PC-3 (cell line): ENCODE measurements around the gene NOTCH1.

Source experiments
- EZH2 ChIP-seq: fragments of 300-600 bp; sonication (generic); IDR thresholded peaks from one replicate; pipeline ENCODE4 v1.6.1; 2017; ENCODE audit warnings: antibody characterized with exemption, mild to moderate bottlenecking, low read length; ENCODE audit not compliant: unreplicated experiment
- TF ChIP-seq, protein P1 (sequence below): fragments of 300-600 bp; sonication (generic); conservative IDR thresholded peaks from 2 replicates; pipeline ENCODE4 v1.5.1; 2017; ENCODE audit warnings: antibody characterized with exemption, low read depth, mild to moderate bottlenecking, low read length

DNA sequence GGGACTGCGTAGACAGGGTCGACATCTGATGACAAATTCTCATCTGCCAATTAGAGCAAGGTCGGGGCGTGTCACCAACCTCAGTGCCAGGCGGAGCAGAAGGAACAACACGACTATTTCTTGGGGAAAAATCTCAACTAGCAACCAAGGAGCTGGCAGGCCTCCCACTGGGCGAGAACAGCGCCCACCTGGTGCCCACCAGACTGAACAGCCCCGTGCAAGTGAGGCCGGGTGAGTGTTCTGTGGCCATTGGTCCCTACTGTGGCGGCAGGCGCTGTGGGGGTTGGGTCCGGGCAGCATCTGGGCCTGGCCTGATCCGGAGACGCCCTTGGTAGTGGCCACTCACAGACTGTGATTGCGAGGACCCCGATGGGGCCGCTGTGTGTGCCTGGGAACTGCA, 11.5 kb downstream of the NOTCH1 start:
- TF ChIP-seq, protein P1, sequence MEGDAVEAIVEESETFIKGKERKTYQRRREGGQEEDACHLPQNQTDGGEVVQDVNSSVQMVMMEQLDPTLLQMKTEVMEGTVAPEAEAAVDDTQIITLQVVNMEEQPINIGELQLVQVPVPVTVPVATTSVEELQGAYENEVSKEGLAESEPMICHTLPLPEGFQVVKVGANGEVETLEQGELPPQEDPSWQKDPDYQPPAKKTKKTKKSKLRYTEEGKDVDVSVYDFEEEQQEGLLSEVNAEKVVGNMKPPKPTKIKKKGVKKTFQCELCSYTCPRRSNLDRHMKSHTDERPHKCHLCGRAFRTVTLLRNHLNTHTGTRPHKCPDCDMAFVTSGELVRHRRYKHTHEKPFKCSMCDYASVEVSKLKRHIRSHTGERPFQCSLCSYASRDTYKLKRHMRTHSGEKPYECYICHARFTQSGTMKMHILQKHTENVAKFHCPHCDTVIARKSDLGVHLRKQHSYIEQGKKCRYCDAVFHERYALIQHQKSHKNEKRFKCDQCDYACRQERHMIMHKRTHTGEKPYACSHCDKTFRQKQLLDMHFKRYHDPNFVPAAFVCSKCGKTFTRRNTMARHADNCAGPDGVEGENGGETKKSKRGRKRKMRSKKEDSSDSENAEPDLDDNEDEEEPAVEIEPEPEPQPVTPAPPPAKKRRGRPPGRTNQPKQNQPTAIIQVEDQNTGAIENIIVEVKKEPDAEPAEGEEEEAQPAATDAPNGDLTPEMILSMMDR, result no peak
- no peak for TF ChIP-seq EZH2
